Keratinocyte (primary cell): ENCODE results near the gene DHFR.

Source experiments
- CTCF ChIP-seq, 3 experiments: IDR thresholded peaks in 1 of 3; conservative IDR thresholded peaks in 1 of 3; optimal IDR thresholded peaks in 1 of 3; 2 replicates in 2 of 3; 3 replicates in 1 of 3; pipeline versions ENCODE3 to v1.5.1; 2011; ENCODE audit warnings: low read length in 3 of 3, mild to moderate bottlenecking in 3 of 3, moderate library complexity in 2 of 3, control low read depth in 1 of 3, inconsistent platforms in 1 of 3; ENCODE audit not compliant: insufficient read depth in 2 of 3; ENCODE audit errors: extremely low read depth in 1 of 3
- EZH2 ChIP-seq: IDR thresholded peaks from one replicate; pipeline ENCODE4 v1.6.1; 2012; ENCODE audit warnings: inconsistent platforms, mild to moderate bottlenecking, low read length, moderate library complexity

GRCh38 chr5:80701597-80701996 lies 46.8 kb upstream of the DHFR start:
- TF ChIP-seq CTCF (optimal IDR thresholded peaks at IDR 0.05 in 1 of 3, IDR thresholded peaks at IDR 0.05 in 1 of 3, conservative IDR thresholded peaks at IDR 0.05 in 1 of 3; ENCODE audit: extremely low read depth in 1 of 3, insufficient read depth in 2 of 3, low read length in 3 of 3) (no peak), EZH2 (no peak)
